ENCODE data around the gene SAP25.
"Not testable (repeated sequence)": the region's sequence is repeated elsewhere in the genome, so short reads cannot be mapped to it uniquely, and the experiment has no call there.

SAP25 gene

DNA sequence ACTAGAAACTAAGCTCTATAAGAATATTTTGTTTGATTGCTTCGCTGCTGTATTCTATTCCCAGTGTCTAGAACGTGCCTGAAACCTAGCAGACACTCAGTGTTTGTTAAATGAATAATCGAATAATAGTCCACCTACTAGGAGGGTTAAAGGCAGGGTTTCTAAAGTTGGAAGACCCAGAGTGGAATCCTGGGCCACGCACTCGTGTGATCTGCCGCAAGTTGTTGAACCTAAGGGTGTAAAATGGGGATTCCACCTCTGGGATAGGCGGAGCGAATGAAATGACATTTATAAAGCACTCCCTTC, 35.4 kb downstream of the SAP25 start:
- no peak for DNase-seq

DNA sequence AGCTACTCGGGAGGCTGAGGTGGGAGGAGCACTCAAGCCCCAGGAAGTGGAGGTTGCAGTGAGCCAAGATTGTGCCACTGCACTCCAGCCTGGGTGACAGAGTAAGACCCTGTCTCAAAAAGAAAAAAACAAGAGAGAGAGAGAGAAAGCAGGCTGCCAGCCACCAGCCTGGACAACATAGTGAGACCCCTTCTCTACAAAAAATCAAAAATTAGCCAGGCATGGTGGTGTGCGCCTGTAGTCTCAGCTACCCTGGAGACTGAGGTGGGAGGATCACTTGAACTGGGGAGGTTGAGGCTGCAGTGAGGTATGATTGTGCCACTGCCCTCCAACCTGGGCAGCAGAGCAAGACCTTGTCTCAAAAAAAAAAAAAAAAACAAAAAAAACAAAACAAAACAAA, 37.0 kb downstream of the SAP25 start:
- not testable (repeated sequence) for DNase-seq

DNA sequence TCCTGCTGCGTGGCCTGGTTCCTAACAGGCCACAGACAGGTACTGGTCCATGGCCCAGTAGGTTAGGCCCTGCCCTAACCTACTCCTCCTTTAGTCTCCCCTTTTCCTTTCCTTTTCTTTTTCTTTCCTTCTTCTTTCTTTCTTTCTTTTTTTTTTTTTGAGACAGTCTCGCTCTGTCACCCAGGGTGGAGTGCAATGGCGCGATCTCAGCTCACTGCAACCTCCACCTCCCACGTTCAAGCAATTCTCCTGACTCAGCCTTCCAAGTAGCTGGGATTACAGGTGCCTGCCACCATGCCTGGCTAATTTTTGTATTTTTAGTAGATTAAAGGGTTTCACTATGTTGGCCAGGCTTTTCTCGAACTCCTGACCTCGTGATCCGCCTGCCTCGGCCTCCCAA, 37.7 kb downstream of the SAP25 start:
- DNase-seq: not testable (repeated sequence)

DNA sequence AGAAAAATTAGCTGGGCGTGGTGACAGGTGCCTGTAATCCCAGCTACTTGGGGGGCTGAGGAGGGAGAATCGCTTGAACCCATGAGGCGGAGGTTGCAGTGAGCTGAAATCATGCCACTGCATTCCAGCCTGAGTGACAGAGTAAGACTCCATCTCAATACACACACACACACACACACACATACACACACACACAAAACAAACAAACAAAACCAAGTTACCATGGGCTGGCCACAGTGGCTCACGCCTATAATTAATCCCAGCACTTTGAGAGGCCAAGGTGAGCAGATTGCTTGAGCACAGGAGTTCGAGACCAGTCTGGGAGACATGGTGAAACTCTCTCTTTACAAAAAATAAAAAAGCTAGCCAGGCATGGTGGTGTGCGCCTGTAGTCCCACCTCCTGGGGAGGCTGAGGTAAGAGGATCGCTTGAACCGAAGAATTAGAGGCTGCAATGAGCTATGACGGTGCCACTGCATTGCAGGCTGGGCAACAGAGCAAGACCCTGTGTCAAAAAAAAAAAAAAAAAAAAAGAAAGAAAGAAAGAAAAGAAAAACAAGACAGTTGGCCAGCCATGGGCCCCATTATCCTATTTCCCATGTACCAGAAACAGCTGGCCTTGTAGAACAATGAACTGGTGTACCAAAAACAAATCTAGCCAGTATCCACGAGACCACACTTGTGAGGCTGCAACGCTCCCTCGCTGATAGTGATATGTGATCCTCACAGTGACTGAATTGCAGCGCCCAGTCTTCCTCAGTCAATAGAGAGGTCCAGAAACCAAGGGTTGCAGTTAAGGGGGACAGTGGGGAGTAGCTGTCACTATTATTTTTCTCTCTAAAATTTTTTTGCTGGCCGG, 41.3 kb downstream of the SAP25 start:
- no peak for DNase-seq

DNA sequence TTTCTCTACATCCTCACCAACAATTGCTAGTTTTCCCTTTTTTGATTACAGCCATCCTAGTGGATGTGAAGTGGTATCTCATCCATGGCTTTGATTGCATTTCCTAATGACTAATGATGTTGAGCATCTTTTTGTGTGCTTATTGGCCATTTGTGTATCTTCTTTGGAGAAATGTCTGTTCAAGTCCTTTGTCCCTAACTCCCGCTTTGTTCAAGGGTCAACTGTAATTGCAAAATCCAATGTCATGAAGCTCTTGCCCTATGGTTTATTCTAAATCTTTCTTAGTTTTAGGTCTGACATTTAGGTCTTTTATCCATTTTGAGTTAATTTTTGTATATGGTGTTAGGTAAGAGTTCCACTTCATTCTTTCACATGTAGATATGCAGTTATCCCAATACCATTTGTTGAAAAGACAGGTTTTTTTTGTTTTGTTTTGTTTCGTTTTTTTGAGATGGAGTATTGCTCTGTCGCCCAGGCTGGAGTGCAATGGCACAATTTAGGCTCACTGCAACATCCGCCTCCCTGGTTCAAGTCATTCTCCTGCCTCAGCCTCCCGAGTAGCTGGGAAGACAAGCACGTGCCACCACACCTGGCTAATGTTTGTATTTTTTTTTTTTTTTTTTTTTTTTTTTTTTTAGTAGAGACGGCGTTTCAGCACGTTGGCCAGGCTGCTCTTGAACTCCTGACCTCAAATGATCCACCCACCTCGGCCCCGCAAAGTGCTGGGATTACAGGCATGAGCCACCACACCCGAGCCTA, 45.4 kb downstream of the SAP25 start:
- DNase-seq: not testable (repeated sequence)

DNA sequence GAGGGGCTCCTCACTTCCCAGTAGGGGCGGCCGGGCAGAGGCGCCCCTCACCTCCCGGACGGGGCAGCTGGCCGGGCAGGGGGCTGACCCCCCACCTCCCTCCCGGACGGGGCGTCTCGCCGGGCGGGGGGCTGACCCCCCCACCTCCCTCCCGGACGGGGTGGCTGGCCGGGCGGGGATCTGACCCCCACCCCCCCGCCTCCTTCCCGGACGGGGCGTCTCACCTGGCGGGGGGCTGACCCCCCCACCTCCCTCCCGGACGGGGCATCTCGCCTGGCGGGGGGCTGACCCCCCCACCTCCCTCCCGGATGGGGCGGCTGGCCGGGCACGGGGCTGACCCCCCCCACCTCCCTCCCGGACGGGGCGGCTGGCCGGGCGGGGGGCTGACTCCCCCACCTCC, 50.5 kb downstream of the SAP25 start:
- not testable (repeated sequence) for DNase-seq

Measured in right kidney (tissue), 1 donor.